ENCODE measurements around the gene P2RX6.

DNA sequence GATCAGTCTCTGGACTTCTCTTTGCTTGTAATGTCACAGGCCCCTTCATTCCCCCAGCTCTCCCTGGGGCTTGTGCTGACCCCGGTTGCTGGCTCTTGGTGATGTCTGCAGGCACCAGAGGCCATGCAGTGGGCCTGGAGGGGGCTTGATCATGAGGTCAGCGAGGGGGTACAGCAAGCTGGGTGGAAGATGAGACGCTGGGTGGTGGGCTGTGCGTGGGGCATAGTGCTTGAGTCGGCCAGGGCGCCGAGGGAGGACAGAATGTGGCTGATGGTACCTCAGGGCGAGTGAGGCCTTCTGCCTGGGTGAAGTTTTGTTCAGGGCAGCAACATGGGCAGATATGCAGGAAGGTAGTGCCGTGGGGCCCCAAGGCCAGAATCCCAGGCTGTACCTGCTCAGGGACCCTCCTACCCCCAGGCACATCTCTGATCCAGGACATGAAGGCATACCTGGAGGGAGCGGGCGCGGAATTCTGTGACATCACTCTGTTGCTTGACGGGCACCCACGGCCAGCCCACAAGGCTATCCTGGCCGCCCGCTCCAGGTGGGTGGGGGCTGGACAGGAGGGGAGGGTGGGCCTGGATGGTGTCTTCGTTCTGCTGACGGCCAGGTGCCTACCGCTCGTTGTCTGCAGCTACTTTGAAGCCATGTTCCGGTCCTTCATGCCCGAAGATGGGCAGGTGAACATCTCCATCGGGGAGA lies 19.5 kb upstream of the P2RX6 start:
- TF ChIP-seq NFE2L2 (IDR thresholded peaks at IDR 0.05; ENCODE audit: low read depth, low read length) = no peak
- TF ChIP-seq, protein P1, sequence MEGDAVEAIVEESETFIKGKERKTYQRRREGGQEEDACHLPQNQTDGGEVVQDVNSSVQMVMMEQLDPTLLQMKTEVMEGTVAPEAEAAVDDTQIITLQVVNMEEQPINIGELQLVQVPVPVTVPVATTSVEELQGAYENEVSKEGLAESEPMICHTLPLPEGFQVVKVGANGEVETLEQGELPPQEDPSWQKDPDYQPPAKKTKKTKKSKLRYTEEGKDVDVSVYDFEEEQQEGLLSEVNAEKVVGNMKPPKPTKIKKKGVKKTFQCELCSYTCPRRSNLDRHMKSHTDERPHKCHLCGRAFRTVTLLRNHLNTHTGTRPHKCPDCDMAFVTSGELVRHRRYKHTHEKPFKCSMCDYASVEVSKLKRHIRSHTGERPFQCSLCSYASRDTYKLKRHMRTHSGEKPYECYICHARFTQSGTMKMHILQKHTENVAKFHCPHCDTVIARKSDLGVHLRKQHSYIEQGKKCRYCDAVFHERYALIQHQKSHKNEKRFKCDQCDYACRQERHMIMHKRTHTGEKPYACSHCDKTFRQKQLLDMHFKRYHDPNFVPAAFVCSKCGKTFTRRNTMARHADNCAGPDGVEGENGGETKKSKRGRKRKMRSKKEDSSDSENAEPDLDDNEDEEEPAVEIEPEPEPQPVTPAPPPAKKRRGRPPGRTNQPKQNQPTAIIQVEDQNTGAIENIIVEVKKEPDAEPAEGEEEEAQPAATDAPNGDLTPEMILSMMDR (conservative IDR thresholded peaks at IDR 0.05; ENCODE audit: low read depth, low read length) = no peak
- TF ChIP-seq RAD21 (IDR thresholded peaks at IDR 0.05; ENCODE audit: low read length) = no peak
- TF ChIP-seq FOS (IDR thresholded peaks at IDR 0.05; ENCODE audit: low read depth, low read length) = no peak
- no peak for TF ChIP-seq POLR2A (IDR thresholded peaks at IDR 0.05; ENCODE audit: low read depth, low read length)
- no peak for TF ChIP-seq SMC3 (IDR thresholded peaks at IDR 0.05; ENCODE audit: low read depth, low read length)
